C4-2B (cell line): ENCODE data around the gene TPCN2.

ENCODE experiments used
- H3K27ac ChIP-seq: fragments of 450-650 bp; 2 replicates; pipeline ENCODE4 v1.5.1; 2017
- ZFX ChIP-seq: fragments of 450-650 bp; IDR thresholded peaks from 2 replicates; pipeline ENCODE4 v1.6.1; 2017
- TF ChIP-seq, protein P1 (sequence below): fragments of 450-650 bp; conservative IDR thresholded peaks from 2 replicates; pipeline ENCODE4 v1.5.1; 2017; ENCODE audit warnings: mild to moderate bottlenecking

Gene TPCN2

DNA sequence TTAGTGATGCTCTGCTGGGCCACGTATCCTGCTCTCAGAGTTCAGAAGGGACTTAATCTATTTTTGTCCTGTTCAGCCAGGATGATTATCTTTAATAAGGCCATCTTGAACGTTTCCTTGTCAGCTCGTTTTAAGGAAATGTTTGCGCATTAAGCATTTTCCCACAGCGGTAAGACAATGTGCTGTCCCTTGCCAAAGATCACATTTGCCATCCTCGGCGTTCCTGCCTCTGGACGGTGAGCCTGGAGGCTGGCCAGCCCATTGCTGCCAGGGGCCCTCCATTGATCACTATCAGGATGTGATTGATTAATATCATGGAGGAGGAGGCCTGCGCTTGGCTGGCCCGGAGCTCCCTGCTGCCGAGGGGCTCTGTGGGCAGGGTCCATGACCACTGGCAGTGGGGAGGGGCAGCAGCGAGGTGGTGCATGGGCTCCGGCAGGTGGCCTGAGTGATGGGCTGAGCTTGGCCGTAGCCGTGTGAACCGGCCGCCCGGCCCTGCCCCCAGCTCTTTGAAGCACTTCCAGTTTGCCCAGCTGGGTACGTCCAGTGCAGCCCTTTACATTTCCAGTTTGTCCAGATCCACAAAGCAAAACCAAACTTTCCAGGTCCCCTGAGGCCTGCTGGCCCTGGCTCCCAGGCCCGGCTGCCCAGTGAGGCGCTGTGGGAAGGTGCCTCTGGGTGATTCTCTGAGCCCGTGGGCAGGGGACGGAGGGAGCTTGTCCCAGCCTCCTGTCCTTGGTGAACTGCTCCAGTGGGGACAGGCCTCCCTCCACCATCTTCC is 57.5 kb downstream of the TPCN2 start:
- H3K27ac ChIP-seq: peak overlapping the region; percentile 95
- TF ChIP-seq, protein P1, sequence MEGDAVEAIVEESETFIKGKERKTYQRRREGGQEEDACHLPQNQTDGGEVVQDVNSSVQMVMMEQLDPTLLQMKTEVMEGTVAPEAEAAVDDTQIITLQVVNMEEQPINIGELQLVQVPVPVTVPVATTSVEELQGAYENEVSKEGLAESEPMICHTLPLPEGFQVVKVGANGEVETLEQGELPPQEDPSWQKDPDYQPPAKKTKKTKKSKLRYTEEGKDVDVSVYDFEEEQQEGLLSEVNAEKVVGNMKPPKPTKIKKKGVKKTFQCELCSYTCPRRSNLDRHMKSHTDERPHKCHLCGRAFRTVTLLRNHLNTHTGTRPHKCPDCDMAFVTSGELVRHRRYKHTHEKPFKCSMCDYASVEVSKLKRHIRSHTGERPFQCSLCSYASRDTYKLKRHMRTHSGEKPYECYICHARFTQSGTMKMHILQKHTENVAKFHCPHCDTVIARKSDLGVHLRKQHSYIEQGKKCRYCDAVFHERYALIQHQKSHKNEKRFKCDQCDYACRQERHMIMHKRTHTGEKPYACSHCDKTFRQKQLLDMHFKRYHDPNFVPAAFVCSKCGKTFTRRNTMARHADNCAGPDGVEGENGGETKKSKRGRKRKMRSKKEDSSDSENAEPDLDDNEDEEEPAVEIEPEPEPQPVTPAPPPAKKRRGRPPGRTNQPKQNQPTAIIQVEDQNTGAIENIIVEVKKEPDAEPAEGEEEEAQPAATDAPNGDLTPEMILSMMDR: no peak
- peak; percentile 64; the same call in 1 of the 2 replicates for TF ChIP-seq ZFX

DNA sequence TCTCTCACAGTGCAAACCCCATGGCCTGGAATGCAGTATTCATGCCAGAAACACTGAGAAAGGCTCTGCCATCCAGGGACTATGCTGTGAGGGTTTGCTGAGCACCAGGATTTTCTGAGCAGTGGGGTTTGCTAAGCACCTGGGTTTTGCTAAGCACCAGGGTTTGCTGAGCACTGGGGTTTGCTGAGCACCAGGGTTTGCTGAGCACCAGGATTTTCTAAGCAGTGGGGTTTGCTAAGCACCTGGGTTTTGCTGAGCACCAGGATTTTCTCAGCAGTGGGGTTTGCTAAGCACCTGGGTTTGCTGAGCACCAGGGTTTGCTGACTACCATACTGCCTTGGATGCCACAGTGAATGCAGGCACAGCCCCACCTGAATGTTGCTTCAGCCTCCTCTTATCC is 58.7 kb downstream of the TPCN2 start:
- H3K27ac ChIP-seq: peak overlapping the region; percentile 95
- TF ChIP-seq, protein P1: no peak
- TF ChIP-seq ZFX: no peak

DNA sequence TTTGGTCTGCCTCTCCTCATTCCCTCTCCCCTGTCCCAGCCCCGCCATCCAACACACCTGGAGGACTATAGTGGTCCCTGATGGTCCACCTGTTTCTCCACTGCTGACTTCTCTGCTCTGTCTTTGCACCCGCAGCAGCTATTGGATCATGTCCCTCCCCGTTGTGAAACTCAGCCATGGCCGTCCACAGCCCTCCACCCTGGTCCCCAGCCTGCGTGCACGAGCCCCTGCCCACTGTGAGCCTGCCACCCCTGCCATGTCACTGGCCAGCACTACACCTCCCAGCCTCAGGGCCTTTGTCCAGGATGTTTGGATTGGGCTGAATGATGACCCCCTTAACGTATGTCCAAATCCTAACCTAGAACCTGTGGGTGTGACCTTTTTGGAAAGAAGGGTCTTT is 59.3 kb downstream of the TPCN2 start:
- peak overlapping the region; percentile 95; the same call in 1 of the 2 replicates for H3K27ac ChIP-seq
- TF ChIP-seq, protein P1: no peak
- TF ChIP-seq ZFX: no peak

DNA sequence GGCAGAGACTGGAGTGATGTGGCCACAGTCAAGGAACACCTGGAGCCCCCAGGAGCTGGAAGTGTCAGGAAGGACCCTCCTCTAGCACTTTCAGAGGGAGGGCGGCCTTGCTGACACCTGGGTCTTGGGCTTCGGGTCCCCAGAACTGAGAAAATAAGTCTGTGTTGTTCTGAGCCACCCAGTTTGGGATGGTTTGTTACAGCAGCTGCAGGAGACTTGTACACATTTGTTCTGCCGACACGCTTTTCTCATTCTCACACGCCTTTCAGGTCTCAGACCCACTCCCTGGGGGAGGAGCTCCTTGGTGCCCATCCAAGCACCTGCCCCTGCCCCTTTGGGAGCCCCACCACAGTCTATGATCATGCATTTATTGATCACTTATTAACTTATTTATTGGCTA is 59.8 kb downstream of the TPCN2 start:
- no peak overlapping the region; the same call in 1 of the 2 replicates for H3K27ac ChIP-seq
- no peak for TF ChIP-seq ZFX
- TF ChIP-seq, protein P1: no peak

DNA sequence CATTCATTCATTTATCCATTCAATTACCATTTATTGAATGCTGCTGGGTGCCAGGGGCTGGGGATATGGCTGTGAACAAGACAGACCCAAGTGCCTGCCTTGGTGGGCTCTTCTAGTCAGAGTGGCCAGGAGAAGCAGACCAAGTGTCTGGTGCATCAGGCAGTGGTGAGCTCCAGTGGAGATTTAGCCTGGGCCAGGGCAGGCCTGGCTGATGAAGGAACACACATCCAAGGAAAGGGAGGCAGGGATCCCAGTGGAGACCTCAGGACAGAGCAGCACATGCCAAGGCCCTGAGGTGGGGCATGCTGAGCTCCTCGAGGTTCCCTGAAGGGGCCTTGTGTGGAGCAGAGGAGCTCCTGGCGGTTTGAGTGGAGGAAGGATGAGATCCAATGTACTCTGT is 60.4 kb downstream of the TPCN2 start:
- TF ChIP-seq ZFX: no peak
- TF ChIP-seq, protein P1: no peak
- no peak overlapping the region for H3K27ac ChIP-seq

DNA sequence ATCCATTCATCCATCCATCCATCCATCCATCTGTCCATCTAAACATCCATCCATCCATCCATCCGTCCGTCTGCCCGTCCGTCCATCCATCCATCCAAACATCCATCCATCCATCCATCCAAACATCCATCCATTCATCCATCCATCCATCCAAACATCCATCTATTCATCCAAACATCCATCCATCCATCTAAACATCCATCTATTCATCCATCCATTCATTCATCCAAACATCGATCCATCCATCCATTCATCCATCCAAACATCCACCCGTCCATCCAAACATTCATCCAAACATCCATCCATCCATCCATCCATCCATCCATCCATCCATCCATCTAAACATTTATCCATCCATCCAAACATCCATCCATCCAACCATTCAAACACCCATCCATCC is 61.7 kb downstream of the TPCN2 start:
- TF ChIP-seq, protein P1: no peak
- TF ChIP-seq ZFX: no peak

DNA sequence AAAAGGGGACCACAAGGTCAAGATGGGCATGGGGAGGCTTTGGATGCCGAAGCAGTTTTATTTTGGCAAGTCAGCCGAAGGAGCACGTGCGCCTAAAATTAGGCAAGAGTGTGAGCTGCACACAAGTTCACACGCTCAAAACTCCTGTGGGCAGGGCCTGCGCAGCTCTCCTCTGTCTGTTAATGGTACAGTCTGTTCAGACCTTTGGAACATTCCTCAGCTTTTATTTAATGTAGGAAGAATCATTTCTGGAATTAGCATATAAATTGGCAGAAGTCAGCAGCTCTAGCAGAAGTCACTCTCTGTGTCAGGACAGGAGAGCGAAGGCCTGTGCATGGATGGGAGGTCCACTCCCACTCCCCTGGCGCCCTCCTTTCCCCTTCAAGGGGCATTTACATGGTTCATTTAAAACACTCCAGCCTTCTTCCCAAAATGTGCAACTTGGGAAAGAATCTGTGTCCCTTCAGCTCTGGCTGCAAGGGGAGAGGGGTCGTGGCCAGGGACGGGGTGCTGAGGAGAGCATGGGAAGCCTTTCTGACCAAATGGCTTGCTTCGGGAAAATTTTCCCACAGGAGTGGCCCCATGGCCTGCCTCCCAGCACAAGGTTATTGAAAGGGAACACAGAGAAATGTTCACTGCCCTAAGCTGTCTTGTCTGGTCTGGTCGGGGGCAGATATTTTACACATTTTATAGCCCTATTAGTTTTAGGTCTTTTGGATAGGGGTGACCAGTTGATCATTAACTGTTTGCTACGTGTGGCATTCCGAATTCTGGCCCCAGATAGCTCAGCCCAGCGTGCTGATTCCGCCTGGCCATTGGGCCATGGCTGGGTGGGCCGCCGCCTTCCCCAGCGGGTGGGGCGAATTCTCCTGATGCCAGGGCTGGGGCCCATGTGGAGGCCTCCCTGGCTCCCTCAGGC is 63.2 kb downstream of the TPCN2 start:
- no peak for TF ChIP-seq ZFX
- TF ChIP-seq, protein P1: no peak
- H3K27ac ChIP-seq: no peak overlapping the region

More for the DNA sequence above, 61.7 kb downstream of the TPCN2 start:
- H3K27ac ChIP-seq: no peak overlapping the region
